ENCODE measurements around the gene PRAME.

Gene PRAME

GRCh38 chr22:22591348-22592299 is 32.6 kb upstream of the PRAME start:
- Histone ChIP-seq H2AK5ac (ENCODE audit: low read length, severe bottlenecking) (no peak overlapping the region), H2BK15ac (ENCODE audit: low read depth, poor library complexity, severe bottlenecking) (no peak overlapping the region), H3K36me3 (ENCODE audit: control insufficient read depth in 1 of 2, insufficient read depth in 2 of 2, low read depth in 1 of 2, low read length in 2 of 2) (no peaks in the 10 kb centered on the region), H2AFZ (ENCODE audit: low read depth, low read length) (no peak overlapping the region), H2BK120ac (ENCODE audit: low read depth, low read length) (no peak overlapping the region), H3K27me3 (ENCODE audit: control insufficient read depth in 1 of 2, insufficient read depth in 1 of 2, low read length in 2 of 2) (peaks cover 5 to 65% of the 10 kb centered on the region in 2 experiments), H2BK5ac (ENCODE audit: low read depth, low read length, poor library complexity, severe bottlenecking) (no peak overlapping the region), H3K18ac (ENCODE audit: low read depth in 1 of 2, low read length in 2 of 2) (no peak overlapping the region), H3K9ac (ENCODE audit: low read length) (no peak overlapping the region), H3K4me1 (ENCODE audit: control insufficient read depth, insufficient read depth, low read depth, low read length) (no peaks in the 10 kb centered on the region), H3K4ac (ENCODE audit: low read depth in 1 of 2, low read length in 2 of 2) (no peak overlapping the region), H3K79me1 (replicated peaks; ENCODE audit: low read length, poor library complexity, severe bottlenecking) (no peaks in the 10 kb centered on the region), H3K9me3 (ENCODE audit: control insufficient read depth, low read length) (no peaks in the 10 kb centered on the region), H3K4me3 (ENCODE audit: insufficient read depth in 1 of 2, low read depth in 1 of 2, low read length in 2 of 2) (no peak overlapping the region), H4K8ac (ENCODE audit: low read length) (no peak overlapping the region), H3K23ac (ENCODE audit: low read length in 2 of 2) (no peak overlapping the region), H4K91ac (ENCODE audit: low read length) (no peak overlapping the region), H2BK12ac (ENCODE audit: low read length in 2 of 2) (no peak overlapping the region), H3K27ac (ENCODE audit: low read length, poor library complexity, severe bottlenecking) (no peak overlapping the region), H3K4me2 (ENCODE audit: low read length, poor library complexity, severe bottlenecking) (no peak overlapping the region), H3K14ac (ENCODE audit: low read length in 2 of 2) (no peak overlapping the region)
- 49% methylated on average over 6 of the region's 8 CpGs for WGBS
- DNase-seq = no peak

GRCh38 chr22:22590136-22590891 is 31.2 kb upstream of the PRAME start:
- H2BK12ac ChIP-seq (ENCODE audit: low read length in 2 of 2) = no peak overlapping the region
- H3K4ac ChIP-seq (ENCODE audit: low read depth in 1 of 2, low read length in 2 of 2) = no peak overlapping the region
- H2BK120ac ChIP-seq (ENCODE audit: low read depth, low read length) = no peak overlapping the region
- WGBS = 55% methylated on average over 4 of the region's 8 CpGs
- no peak overlapping the region for H3K27ac ChIP-seq (ENCODE audit: low read length, poor library complexity, severe bottlenecking)
- no peak overlapping the region for H3K23ac ChIP-seq (ENCODE audit: low read length in 2 of 2)
- H3K14ac ChIP-seq (ENCODE audit: low read length in 2 of 2) = no peak overlapping the region
- H2BK5ac ChIP-seq (ENCODE audit: low read depth, low read length, poor library complexity, severe bottlenecking) = no peak overlapping the region
- H3K9ac ChIP-seq (ENCODE audit: low read length) = no peak overlapping the region
- no peak overlapping the region for H3K4me2 ChIP-seq (ENCODE audit: low read length, poor library complexity, severe bottlenecking)
- no peaks in the 10 kb centered on the region for H3K4me1 ChIP-seq (ENCODE audit: control insufficient read depth, insufficient read depth, low read depth, low read length)
- H3K18ac ChIP-seq (ENCODE audit: low read depth in 1 of 2, low read length in 2 of 2) = no peak overlapping the region
- no peak overlapping the region for H4K91ac ChIP-seq (ENCODE audit: low read length)
- DNase-seq = no peak
- H3K79me1 ChIP-seq (replicated peaks; ENCODE audit: low read length, poor library complexity, severe bottlenecking) = no peaks in the 10 kb centered on the region
- H3K36me3 ChIP-seq (ENCODE audit: control insufficient read depth in 1 of 2, insufficient read depth in 2 of 2, low read depth in 1 of 2, low read length in 2 of 2) = no peaks in the 10 kb centered on the region
- H3K4me3 ChIP-seq (ENCODE audit: insufficient read depth in 1 of 2, low read depth in 1 of 2, low read length in 2 of 2) = no peak overlapping the region
- no peak overlapping the region for H2AK5ac ChIP-seq (ENCODE audit: low read length, severe bottlenecking)
- no peak overlapping the region for H2AFZ ChIP-seq (ENCODE audit: low read depth, low read length)
- no peak overlapping the region for H2BK15ac ChIP-seq (ENCODE audit: low read depth, poor library complexity, severe bottlenecking)
- H3K9me3 ChIP-seq (ENCODE audit: control insufficient read depth, low read length) = no peaks in the 10 kb centered on the region
- no peak overlapping the region for H4K8ac ChIP-seq (ENCODE audit: low read length)
- peaks cover 5 to 61% of the 10 kb centered on the region in 2 experiments for H3K27me3 ChIP-seq (ENCODE audit: control insufficient read depth in 1 of 2, insufficient read depth in 1 of 2, low read length in 2 of 2)

GRCh38 chr22:22588485-22589164 is 29.6 kb upstream of the PRAME start:
- Histone ChIP-seq H3K79me1 (replicated peaks; ENCODE audit: low read length, poor library complexity, severe bottlenecking) (no peaks in the 10 kb centered on the region), H3K14ac (ENCODE audit: low read length in 2 of 2) (no peak overlapping the region), H3K4me2 (ENCODE audit: low read length, poor library complexity, severe bottlenecking) (no peak overlapping the region), H2BK5ac (ENCODE audit: low read depth, low read length, poor library complexity, severe bottlenecking) (no peak overlapping the region), H2AK5ac (ENCODE audit: low read length, severe bottlenecking) (no peak overlapping the region), H2BK15ac (ENCODE audit: low read depth, poor library complexity, severe bottlenecking) (no peak overlapping the region), H4K8ac (ENCODE audit: low read length) (no peak overlapping the region), H3K4ac (ENCODE audit: low read depth in 1 of 2, low read length in 2 of 2) (no peak overlapping the region), H3K18ac (ENCODE audit: low read depth in 1 of 2, low read length in 2 of 2) (no peak overlapping the region), H3K9ac (ENCODE audit: low read length) (no peak overlapping the region), H3K4me1 (ENCODE audit: control insufficient read depth, insufficient read depth, low read depth, low read length) (no peaks in the 10 kb centered on the region), H4K91ac (ENCODE audit: low read length) (no peak overlapping the region), H2BK12ac (ENCODE audit: low read length in 2 of 2) (no peak overlapping the region), H3K4me3 (ENCODE audit: insufficient read depth in 1 of 2, low read depth in 1 of 2, low read length in 2 of 2) (no peak overlapping the region), H3K9me3 (ENCODE audit: control insufficient read depth, low read length) (no peaks in the 10 kb centered on the region), H3K27ac (ENCODE audit: low read length, poor library complexity, severe bottlenecking) (no peak overlapping the region), H2BK120ac (ENCODE audit: low read depth, low read length) (no peak overlapping the region), H3K23ac (ENCODE audit: low read length in 2 of 2) (no peak overlapping the region), H2AFZ (ENCODE audit: low read depth, low read length) (no peak overlapping the region), H3K36me3 (ENCODE audit: control insufficient read depth in 1 of 2, insufficient read depth in 2 of 2, low read depth in 1 of 2, low read length in 2 of 2) (no peaks in the 10 kb centered on the region), H3K27me3 (ENCODE audit: control insufficient read depth in 1 of 2, insufficient read depth in 1 of 2, low read length in 2 of 2) (peaks cover 5 to 63% of the 10 kb centered on the region in 2 experiments)
- 76% methylated on average over 12 of the region's 12 CpGs for WGBS
- no peak for DNase-seq

Measured in mesenchymal stem cell (in vitro differentiated cells and primary cell).